GM21723 (cell line): Measurements from ENCODE around the gene TANC1.

Experiments used
- ATAC-seq: cut with Tn5 transposase; IDR thresholded peaks from one replicate; pipeline ENCODE4 v1.9.1; 2021; ENCODE audit warnings: mild to moderate bottlenecking, moderate library complexity; ENCODE audit not compliant: unreplicated experiment

TANC1 gene

GRCh38 chr2:159153463-159153862, 185.0 kb downstream of the TANC1 start:
- ATAC-seq: no peak

- ATAC-seq: no peak
Observed at GRCh38 chr2:159153951-159154350, 185.5 kb downstream of the TANC1 start.

DNA sequence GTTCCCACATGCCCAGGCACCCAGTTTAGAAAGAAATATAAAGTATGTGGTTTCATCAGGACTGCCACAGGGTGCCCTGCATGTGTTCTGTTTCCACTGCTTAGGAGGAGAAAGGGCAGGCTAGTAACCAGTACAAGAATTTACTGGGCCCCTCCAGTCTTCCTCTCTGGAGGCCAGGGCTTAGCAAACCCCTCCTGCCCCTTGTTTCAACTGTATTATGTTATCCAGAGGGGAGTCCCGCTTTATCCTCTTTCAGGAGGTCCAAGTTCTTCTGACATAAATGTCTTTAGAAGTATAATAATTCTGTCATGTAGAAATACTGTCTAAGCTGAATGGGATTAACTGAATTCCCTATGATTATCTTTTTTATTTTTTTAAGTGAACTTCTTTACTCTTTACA, 185.9 kb downstream of the TANC1 start:
- ATAC-seq: no peak

- no peak for ATAC-seq
Observed at GRCh38 chr2:159155320-159155719, 186.9 kb downstream of the TANC1 start.

DNA sequence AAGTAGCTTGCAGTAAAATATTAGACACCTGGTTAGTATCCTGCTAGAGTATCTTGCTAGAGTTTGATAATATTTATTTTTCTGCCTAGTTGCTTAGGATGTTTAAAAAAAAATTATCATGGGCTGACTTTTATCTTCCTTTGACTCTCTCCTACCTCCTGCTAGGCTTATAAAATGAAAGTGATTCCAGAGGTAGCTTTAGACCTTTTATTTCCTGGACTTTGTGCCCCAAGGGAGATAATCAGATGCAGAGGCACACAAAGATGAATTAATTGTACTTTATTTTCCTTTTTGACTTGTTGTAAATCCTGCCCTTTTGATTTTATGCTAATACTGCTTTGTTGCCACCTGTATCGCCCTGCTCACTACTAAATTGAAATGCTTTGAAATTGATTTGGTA, 187.4 kb downstream of the TANC1 start:
- ATAC-seq: no peak

DNA sequence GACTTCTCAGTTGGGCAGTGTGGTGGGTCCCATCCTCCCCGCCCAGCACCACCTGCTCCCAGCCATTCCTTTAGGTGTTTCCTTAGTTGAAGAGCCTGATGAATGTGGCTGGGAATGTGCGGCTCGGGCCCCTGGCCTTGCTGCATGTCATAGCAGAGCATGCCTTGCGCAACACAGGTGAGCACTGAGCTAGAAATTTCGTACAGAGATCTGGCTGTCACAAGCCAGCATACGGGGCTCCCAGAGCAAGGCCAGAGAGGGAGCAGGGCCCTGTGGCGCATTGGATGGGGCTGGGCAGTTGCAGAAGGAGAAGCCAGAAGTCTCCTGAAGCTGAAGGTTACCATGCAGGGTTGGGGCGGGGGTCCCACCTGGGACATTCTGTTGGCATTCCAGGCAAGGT, 188.4 kb downstream of the TANC1 start:
- no peak for ATAC-seq

DNA sequence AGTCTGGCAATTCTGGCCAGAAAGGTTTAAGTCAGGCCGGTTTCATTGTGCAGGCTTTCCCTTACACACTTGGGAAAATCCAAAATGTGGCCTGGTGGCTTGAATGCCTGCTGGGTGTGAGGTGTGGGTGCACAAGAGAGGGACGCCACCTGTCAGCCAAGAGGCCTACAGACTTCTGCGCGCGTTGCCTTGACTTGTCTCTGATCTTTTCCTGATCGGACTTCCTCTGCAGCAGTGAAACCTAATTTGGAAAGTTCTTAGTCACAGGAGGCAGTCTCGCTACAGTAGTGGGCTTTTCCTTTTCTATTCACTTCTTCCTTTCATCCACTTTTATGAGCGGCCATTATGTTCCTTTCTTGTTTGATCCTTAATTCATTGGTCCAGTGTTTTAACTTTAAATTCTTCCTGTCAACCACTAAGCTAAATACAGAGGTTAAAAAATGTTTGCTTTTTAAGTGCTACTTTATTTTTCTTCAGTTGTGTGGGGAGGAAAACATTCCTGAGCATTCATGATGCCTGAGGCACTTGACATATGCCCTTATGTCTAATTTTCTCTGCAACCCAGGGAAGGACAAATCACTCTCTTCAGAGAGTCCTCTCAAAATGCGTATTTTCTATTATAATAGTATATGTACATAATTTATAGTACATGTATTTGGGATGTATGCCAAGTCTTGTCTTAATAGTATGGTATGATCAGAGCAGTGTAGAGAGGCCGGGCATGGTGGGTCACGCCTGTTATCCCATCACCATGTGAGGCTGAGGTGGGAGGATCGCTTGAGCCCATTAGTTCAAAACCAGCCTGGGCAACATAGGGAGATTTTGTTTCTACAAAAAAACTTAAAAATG, 189.1 kb downstream of the TANC1 start:
- no peak for ATAC-seq

DNA sequence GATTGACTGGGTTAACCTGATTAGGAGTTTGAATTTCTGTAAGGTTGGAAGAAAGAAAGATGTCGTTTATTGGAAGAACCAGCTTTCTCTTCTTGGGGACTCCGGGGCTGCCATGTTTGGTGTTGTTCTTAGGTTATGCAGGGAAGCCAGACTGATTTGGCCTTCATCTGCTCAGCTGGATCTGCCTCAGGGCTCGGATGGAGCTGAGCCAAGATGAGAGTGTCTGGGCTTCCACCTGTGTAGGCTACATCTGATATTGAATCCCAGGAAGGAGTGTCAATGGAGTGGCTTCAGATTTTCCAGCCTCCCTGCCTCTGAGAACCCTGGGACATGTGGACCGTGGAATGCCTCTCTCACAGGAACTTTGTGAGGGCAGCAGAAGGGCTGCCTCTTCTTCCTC, 192.0 kb downstream of the TANC1 start:
- no peak for ATAC-seq

DNA sequence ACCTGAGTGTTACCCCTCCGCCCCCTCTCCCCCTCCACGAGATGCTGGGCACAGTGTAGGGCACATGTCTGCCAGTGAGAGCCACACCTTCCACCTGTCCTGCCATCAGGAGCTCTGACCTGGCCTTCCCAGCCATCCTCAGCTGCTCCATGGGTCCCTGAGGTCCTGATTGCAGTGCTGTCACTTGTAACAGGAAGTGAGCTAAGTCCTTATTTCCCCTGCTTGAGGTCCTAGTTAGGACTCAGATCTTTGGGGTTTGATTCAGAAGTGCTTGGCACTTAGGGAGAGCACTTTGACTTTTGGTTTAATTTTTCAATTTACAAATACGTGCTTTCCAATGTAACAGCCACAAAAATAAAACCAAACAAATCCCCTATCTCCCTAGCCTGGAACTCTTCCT, 192.5 kb downstream of the TANC1 start:
- ATAC-seq: no peak

- no peak for ATAC-seq
Observed at GRCh38 chr2:159163930-159164329, 195.5 kb downstream of the TANC1 start.

GRCh38 chr2:159164457-159164911, 196.0 kb downstream of the TANC1 start:
- no peak for ATAC-seq

DNA sequence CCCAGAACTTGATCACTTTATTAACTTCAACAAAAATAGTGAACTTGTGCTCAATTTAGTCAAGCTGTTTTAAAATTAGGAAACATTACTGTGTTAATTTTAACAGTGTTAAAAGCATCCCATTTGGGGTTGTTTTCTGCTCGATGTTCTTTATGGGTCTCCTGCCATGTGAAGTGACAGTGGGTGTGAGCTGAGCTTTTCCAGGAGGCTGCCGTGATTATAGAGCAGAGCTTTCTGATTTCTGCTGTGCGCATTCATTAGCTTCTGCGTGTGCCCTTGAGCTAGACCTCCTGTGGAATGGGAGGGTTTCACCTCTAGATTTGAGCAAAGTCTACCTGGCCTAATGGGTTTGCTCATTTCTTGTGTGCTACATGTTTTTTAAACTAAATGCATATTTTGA, 196.6 kb downstream of the TANC1 start:
- ATAC-seq: no peak

DNA sequence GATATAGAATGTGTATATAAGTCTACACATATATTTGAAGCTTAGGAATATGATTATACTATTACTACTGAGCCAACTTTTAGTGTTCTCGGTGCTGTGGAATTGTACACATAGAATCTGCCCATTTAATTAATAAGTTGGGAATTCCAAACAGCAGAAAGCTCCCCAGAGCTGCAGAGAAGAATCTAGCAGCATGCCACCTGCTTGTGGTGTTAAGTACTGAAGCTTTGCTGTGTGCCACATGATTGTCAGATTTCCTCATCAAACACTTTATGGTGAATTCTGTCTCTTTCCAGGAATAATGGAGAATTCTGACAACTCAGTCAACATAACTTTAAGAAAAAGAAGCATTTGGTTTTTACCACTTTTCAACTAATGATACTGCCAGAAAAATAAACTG, 200.3 kb downstream of the TANC1 start:
- no peak for ATAC-seq

GRCh38 chr2:159169187-159169586, 200.7 kb downstream of the TANC1 start:
- ATAC-seq: no peak

DNA sequence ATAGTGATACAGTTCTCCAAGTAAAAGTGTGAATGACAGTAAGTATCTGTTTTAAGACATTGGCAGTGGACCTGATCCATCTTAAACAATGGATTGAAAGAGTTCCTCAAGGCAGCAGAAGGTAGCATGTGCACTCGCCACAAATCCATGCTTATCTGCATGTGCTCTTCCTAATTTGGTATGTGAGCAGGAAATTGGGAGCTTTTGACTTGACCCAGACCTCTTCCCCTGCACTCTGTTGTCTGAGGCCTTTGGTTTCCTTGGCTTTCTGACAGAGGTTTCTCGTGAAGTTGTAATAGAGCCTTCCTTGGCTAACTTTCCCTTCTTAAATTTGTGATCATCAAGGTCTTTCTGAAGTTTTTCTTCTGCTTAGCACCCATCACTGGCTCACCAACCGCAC, 204.0 kb downstream of the TANC1 start:
- ATAC-seq: no peak

DNA sequence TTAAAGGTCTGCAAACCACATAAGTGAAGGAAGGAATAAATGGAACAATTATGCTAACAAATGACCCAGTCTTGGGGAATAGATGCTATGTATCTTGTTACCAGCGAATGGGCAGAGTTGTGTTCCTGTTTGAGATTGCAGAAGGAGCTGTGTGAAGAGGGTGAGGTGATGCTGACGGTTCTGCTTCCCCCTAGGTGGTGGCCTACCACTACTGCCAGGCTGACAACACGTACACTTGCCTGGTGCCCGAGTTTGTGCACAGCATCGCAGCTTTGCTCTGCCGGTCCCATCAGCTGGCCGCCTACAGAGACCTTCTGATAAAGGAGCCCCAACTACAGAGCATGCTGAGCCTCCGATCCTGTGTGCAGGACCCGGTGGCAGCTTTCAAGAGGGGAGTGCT, 206.3 kb downstream of the TANC1 start:
- no peak for ATAC-seq

DNA sequence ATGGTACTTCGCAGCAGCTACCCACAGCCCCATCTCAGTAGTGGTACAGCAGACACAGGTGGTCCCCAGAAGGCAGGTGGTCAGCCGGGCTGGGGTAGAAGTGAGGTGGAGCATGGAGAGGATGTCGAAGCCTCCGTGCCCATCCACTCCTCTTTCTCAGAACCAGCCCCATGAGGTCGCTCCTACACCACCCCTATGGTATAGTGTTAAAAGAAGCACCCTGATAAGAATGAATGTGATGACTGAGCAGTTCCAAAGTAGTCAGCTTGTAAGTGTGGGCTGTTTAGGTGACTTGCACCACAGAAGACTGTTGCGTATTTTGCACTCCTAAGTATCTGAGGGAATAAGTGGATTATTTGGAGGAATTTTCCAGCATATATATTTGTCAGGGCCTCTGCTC, 206.7 kb downstream of the TANC1 start:
- no peak for ATAC-seq

GRCh38 chr2:159175927-159176326, 207.5 kb downstream of the TANC1 start:
- ATAC-seq: no peak

DNA sequence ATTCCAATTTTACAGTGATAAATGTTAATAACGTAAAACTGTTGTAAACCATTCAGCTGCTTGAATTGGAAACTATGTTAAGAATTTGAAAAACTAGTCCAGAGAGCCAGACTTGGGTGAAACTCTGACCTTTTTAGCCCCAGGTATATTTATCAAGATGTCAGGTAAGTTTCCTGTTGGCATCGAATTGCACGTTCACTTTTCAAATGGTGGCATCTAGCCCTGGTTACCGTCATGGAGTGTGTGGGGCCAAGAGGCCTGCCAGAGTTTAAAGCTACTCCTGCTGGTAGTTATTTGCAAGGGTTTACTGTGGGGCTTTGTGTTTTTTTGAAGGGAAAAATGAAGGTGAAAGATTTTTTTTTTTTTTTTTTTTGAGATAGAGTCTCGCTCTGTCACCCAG, 208.1 kb downstream of the TANC1 start:
- no peak for ATAC-seq

DNA sequence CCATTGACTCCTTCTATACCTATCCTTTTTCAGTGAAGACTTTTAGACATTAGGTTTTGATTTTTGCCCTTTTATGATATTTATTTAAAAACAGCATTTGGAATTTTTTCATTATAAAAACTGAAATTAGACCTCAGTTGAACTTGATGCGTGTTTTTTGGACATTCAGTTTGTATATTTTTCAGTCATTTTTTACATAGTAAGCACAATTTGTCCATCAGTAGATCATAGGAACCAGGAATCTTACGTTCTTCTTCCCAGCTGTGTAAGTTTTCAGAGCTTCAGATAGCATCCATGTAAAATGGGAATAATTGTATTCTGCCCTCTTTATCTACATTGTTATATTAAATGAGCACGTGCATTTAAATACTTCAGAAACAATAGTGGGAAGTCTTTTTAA, 208.9 kb downstream of the TANC1 start:
- no peak for ATAC-seq

DNA sequence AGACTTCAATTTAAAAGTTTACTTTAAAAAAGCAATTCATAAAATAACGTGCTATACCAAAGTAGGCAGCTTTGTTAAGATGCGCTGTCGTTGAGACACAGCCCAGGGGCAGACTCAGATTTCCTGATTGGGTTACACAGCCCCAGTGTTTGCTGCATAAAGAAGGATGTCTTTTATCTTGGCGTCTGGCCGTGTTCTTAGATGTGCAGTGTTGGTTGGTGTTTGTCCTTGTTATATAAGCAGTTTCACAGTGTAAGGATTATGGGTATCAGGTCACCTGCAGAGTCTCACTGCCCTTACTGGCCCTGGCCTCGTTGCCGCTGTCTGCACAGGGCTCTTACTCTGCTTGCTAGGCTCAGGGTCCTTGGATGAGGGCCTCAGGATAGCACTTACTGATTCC, 209.5 kb downstream of the TANC1 start:
- ATAC-seq: no peak

GRCh38 chr2:159179096-159179495, 210.7 kb downstream of the TANC1 start:
- ATAC-seq: no peak

- ATAC-seq: no peak
Observed at GRCh38 chr2:159179696-159180095, 211.3 kb downstream of the TANC1 start.
